T follicular helper cell (primary cell): ENCODE results near the gene ENOX2.

Experiments used
- DNase-seq: peaks from one replicate; pipeline ENCODE4 v3.0.0-alpha.2; 2020; ENCODE audit warnings: low read depth

ENOX2 gene

DNA sequence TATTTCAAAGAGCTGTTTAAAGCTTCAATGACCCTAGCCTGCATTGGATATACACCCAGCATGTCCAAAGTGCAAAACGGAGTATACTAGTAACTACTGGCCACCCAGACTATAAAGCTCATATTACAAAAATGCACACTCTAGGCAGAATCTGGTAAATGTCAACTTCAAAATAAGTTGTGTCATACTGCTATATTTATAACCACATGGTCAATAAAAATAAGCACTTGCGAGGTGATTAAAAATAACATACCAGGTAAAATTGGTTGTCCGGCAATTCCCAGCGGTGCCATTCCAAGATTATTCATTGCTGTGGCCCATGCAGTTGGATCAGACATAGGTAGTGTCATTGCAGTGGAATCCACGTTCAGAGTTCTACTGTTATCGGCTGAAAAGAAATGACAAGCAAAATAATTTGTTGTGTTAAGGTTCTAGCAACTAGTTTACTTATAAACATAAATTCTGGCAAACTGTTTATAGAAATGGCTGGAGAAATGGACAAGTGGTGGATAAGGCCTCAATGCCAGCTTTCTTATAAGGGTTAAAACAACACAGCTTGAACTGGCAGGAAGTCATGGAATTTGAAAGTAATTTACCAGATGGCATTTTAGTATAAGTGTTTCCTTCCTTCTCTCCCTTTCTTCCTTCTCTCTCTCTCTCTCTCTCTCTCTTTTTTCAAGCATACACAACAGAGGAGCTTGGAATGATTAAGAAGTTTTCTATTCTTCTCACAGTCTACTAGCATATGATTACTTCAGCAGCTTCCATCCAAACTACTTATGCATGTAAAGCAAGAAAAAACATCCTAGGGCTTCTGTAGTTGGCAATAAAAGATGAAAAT lies 199.9 kb downstream of the ENOX2 start:
- DNase-seq = no peak

DNA sequence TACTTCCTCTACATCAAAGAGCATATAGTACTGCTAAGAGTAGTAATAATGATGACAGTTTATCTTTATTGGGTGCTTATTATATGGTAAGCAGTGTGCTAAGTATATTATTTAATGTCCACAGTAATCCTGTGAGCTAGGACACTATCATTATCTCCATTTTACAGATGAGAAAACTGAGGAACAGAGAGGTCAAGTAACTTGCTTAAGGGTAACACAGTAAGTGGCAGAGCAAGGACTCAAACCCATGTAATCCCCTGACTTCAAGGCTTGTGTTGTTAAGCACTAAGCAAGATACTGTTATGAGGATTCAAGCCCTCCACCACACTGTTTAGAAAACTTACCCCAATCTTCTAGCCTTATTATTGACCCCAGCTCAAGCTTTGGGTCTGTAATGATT lies 202.4 kb downstream of the ENOX2 start:
- DNase-seq = no peak

DNA sequence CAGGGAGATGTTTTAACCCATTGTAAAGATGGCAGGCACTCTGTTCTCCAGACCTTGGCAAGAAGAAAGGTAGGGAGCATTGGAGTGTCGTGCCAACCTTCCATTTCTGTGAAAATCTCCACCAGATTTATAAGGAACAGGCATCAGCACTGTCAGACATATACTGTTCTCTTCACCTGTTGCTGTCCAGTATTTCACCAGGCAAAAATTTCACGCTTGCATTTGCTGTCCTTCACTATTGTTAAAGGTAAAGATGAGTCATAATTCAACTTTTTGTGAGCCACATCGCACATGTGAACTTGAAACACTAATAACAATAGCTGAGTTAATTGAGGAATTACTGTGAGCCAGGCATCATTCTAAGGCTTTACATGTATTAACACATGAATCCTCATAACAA lies 203.4 kb downstream of the ENOX2 start:
- no peak for DNase-seq

DNA sequence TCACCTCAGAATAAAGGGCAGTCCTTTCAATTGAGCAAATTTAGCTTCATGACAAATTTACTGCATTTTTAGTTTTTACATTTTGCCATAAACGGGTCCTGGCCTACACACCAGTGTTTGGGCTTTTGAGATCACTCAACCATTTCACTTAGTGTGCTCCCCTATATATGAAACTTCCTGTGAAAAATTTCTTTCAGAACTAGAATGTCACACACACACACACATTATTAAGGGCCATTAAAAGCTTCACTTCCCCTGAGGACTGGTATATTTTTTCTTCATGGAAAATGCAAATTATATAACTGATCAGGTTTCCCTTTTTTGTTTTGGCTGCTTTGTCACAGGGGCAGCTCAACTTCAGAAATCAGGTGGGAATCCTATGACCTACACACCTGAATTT lies 206.5 kb downstream of the ENOX2 start:
- no peak for DNase-seq

DNA sequence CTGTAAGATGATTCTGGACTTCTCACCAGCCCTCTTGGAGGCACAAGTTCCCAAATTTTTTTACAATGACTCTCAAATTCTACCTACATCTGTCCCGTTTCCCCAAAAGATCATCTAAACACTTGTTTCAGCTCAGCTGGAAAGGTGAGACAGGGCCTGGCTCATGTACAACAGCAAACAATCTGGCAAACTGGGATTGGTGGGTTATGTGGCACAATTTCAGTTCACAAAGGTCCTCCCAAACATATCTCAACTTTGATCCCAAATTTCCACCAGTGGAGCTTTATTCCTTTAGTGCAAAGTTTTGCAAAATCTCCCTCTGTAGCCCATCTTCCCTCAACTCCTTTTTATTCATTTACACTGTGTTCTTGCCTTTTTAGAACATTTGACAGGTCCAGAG lies 207.1 kb downstream of the ENOX2 start:
- DNase-seq = no peak

DNA sequence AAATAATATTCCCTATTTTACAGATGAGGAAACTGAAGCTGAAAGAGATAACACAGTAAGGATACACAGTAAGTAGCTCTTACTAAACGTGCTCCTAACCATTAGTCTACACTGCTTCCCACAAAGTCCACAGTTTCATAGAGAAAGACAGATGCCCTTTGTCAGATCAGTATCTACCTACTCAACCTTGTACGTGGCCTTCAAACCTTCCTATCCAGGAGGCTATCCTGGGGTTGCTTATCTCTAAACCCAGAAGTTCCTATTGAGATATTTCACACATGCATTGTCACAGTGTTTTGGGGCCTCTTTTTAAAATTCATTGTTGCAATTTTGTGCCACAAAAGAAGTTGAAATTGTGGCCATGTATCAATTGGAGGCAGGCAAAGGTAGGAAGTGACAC lies 208.0 kb downstream of the ENOX2 start:
- DNase-seq = no peak

DNA sequence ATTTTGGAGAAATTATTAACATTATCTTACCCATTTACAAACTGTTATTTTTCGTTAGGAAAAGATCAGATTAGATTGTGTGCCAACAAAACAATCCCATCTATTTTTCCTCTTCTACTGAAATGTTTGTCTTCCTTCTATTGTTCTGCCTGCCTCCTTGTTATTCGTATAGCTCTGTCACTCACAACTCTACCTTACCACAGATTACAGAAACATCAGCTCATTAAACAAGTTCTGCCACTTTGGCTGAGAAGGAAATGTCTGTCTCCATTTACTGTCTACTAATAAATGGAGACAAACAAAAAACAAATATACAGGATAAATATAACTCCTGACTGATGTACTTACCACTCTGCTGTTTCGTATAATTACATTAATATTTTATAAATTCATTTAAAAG lies 211.4 kb downstream of the ENOX2 start:
- DNase-seq = no peak

DNA sequence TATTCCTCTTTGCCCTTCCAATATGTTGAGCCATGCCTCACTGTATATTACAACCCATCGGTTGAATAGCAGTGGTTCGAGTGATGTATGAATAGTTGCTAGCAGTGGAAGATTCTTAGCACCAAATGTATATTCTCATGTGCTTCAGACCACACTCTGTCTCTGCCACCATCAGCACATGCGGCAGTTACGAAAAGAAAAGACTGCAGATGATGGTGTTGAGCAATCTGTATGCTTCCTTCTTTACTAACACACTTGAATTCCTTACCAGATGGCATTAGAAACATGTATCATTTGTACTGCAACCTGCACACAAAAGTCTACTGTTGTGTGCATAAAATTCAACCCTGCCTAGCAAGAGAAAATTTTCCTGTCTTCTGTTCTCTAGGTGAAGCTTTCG lies 214.6 kb downstream of the ENOX2 start:
- no peak for DNase-seq

DNA sequence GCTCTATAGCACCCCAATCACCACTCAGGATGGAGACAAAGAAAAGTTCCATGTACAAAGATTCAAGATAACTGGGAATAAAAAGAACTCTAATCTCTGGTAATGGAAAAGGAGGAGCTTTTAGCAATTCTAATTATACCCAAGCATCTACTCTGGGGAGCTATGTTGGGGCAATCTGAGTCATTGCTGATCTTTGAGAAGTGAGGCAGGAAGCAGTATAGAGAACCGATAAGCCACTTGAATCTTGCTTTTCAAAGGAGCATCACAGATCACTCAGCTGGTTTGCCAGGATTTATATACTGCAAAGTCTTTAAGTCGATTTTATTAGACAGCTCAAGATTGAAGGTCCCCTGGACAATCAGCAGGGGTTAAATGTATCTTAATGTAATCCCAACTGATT lies 220.0 kb downstream of the ENOX2 start:
- no peak for DNase-seq

DNA sequence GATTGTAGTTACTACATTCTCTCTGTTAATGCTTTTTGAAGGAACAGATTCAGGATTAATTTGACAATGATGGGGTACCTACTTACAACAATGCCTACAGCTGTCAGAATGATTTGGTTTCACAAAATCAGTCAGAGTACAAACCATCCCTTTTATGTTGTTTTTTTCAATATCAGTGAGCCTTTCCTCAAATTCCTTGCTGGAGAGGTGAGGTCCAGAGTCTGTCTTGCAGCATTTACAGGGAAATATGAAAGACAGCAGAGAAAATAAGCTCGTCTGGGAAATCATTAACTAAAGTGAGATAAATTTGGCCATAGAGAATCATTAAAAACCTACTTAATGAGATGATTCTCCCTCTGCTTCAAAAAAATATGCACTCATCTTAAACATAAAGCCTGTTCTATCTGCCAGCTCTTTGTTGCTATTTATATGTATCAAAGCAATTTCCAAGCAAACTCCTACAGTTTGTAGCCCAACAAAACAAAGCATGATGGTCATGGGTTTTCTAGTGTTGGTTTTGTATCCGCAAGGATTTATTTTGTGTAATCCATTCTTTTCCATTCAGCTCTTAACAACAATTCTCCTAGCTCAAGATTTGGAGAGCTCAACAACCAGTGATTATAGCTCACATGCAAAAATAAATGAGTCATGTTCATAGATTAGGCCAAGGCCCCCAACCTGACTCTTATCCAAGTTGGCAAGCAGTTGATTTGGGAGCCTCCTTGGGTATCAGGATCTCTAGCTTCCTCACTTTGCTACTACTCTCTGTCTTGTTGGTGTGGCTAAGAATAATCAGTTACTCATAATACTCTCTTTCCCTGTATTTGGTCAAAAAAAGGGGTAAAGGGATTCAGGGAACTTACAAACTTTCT lies 222.6 kb downstream of the ENOX2 start:
- DNase-seq = no peak

DNA sequence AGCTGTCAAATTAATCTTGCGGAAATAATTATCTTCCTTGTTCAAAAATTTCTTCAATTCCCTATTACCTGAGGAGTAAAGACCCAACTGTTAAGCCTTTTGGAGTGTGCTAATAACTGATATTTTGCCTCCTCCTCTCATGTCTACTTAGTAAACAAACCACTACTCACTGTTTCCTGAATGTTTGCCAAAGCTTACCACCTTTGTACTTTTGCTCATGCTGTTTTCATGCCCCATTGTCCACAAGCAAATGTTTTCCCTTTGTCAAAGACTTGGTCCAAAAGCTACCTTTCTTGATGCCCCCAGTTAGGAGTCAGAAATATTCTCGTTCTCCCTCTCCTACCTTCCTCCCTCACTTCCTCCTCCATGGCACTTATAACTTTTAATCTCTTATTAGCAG lies 226.1 kb downstream of the ENOX2 start:
- DNase-seq = no peak

DNA sequence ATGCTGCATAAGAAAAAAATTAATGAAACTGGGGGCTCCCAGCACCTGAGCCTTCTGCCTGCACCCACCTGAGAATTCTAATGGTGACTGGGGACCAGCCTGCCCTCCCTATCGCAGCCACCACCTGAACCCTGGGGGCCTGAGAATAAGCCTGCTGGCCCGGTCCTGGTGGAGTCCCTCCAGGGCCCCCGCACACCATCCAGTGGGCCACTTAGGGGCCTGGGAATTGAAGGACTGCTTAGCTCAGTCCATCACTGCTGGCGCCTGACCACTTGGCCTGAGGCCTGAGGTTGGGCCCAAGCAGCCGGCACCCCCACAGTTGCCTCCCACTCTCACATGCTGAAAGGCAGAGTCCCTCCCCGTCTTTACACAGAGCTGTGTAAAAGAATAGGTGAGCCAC lies 230.8 kb downstream of the ENOX2 start:
- DNase-seq = no peak

DNA sequence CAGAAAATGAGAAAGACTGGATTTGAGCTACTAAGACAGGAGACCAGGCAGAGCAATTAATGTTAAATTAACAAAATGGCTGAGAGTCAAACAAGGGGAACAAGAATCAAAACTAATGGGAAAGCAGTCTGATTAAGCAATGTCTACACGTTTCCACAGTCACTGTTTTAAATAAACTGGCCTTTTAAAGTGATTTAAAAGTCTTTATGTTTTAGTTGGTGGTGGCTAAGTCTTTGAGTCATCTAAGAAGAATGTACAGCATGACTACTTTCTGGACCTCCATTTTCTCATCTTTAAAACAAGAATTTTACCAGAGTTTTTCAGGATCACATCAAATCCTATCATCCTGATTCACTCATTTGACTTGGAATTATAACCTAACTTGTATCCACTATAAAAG lies 233.8 kb downstream of the ENOX2 start:
- DNase-seq = no peak

DNA sequence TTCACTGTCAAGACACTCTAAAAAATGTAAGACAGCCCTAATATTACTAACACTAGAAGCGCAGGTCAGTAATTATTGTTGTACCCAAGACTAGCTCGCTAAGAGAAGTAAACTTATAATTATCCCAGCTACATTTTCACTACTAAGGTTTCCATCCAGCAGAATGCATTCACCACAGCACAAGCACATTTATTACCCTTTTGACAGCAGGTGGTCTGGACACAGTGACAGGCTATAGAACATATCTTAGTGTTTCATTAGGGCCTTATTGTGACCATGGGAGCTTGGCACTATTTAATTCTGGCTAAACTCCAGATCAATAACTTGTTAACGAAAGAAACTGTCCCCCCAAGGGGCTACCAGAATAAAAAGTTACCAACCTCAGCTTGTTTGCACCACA lies 237.7 kb downstream of the ENOX2 start:
- DNase-seq = no peak

DNA sequence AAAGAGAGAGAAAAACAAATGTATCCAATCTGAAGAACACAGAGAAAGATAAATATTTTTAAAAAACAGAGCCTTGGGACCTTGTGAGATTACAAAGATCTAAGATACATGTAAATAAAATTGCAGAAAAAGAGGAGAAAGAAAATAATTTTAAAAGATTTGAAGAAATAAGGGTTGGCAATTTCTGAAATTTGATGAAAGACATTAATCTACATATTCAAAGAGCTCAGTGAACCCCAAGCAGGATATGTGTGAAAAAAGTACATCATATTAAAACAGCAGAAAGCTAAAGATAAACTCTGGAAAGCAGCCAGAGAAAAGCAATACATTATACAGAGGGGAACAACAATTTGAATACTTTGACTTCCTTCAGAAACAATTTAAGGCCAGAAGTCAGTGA lies 244.7 kb downstream of the ENOX2 start:
- no peak for DNase-seq

DNA sequence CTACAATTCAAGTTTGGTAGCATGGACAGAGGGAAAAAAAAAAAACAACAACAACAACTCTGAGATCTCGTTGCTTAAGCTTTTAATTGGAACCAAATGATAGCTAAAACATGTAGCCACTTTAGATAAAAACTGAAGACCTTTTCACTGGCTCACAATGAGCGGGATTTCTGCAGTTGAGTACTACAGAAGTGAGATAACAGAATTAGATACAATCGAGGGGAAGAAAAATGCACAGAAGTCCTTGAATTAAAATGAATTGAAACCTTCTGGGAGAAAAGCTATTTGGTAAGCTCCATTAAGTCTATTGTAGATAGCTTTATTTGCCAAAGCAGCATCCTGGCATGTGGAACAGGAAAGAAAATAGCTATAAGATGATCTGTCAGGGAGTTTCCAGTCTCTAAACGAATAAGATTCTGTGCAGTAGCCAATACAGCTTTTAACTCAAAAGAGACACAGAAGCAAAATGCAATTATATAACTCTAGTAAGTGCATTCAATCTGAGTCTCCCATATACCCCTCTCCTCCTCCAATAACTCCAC lies 248.5 kb downstream of the ENOX2 start:
- no peak for DNase-seq

DNA sequence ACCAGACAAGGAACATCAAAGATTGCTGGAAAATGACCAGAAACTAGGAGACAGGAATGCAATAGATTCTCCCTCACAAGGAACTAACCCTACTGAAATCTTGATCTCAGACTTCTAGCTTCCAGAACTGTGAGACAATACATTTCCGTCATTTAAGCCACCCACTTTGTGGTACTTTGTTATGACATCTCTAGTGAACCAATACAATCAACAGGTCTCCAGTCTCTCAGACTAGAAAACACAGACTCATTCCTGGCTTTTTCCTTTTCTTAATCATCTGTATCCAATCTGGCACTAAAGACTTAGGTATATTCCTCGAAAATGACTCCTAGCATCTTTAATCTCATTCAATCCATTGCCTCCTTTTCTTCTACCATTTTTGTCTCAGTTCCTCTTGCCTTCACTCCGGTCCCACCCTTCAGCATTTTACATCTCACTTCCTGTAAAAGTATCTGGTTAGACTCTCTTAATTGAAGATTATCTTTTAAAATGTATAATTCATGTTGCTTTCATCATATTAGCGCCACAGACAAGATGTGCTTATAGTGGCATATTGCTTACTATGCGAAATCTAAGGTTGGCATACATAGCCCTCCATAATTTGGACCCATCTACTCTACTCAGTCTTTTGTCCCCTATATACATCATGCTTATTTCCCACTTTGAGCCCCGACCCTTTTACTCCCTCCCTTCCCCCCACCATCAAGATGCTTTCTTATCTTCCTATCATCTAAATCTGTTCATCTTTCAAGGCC lies 250.0 kb downstream of the ENOX2 start:
- no peak for DNase-seq

DNA sequence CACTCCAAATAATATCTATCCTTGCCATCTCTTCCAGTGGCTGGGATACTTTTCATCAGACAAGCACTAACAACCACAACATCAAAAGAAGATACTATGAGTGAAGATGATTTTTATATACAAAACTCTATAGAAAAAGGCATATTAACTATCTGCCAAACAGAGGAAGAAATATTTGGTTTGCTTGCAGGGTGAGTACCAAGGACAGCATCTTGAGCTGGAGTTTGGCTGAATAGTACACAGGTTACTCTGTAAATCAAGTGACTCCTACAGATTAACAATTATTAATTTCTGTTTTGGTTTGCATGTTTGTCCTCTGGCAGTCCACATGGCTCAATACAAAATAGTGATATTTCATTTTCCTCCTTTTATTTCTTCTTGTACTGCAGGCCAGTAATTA lies 253.3 kb downstream of the ENOX2 start:
- DNase-seq = no peak

DNA sequence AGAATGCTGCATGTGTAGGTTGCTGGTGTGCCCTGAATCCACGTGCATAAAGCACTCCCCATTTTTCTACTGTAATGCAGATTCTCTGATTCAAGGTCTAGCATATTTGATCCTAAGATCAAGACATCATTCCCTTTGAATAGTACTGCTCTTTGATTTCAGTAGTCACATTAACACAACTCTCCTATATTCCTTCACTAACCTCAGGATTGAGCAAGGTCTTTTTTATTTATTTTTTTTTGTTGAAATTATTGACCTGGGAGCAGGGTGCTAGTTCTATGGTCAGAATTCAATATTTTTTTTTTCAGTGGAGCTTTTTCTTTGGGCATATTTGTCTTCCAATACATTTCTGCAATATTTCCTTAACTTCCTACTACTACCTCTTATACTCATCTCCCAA lies 255.5 kb downstream of the ENOX2 start:
- no peak for DNase-seq

DNA sequence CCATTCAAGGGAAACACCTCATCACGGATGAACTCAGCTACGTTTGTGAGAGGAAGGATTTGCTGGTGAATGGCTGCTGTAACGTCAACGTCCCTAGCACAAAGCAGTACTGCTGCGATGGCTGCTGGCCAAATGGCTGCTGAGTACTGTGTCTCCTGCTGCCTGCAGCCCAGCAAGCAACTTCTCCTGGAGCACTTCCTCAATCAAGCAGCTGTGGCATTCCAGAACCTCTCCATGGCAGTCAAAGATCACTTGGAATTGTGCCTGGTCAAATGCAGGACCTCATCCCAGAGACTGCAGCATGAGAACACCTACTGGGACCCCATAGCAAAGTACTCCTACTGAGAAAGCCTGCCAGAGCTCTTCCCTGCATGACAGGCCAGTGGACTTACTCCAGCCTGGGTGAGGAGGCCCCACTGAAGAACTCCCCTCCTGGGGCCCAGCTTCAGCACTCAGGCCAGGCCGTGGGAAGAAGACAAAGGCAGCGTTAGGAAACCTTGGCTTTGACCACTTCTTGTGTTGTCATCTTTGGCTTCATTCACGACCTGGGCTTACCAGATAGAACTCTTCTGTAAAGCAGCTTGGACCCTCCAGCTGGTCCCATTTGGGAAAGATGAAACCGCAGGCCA lies 256.9 kb downstream of the ENOX2 start:
- no peak for DNase-seq

DNA sequence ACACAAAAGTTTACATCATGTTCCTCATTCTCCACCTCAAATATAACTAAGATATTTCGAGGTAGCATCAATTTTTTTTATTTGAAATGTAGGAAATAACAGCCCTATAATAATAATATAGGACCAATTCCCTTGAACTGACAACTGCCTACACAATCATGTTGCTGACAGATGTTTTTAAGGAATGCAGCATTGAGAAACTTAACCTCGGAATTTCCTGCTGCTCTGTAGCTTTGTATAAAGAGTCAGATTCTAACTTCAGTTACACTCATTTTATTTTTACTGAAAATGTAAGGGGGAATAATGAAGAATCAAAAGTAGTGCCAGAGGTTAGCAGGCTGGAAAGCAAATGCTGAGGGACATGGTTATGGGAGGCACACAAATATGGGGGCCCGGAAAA lies 265.4 kb downstream of the ENOX2 start:
- no peak for DNase-seq

DNA sequence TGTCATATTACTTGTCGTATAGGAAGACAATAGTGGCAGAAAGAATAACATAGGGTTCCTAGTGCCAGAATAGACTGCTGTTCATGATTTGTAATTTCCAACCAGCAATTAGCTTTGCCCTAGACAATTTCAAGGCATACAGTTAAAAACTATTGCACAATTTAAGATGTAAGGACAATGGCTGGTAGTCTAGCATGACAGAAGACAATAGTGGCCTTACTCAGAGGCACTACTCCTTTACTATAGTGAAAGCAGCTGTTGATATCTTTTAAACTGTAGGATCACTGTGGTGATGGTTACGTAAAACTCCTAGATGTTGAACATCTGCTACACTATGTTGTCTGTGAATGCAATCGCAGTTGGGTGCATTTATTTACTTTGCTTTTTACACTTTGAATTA lies 266.7 kb downstream of the ENOX2 start:
- DNase-seq = no peak
